HepG2 (cell line): ENCODE results near the gene DLG5. TPM values are rescaled to one million over a fixed set of nuclear protein-coding genes. Genes with fewer than 3 reads are reported as not detected.
A peak's percentile ranks its signal among the peaks of the same experiment; 100 is the strongest.

Source experiments
- ATAC-seq: fragments of 200-7000 bp; cut with Tn5 transposase; 3 replicates; pipeline ENCODE4 v1.9.1; 2020; ENCODE audit warnings: mild to moderate bottlenecking, moderate library complexity
- BruUV-seq: library from RNA; stranded (reverse); fragments of 400-500 nt; replicated peaks from 2 replicates; lab custom pipeline; 2021; lab: Mats Ljungman, UMichigan
- CTCF ChIA-PET: fragments of 300-600 bp; formaldehyde crosslinking; extraction: SDS; loops from one replicate; lab custom pipeline; 2021; ENCODE audit warnings: low total read pairs, inconsistent platforms, low intra/inter-chr PET ratio; lab: Yijun Ruan, JAX
- POLR2A ChIA-PET: fragments of 350-600 bp; sonication (Branson Sonifier 250); formaldehyde crosslinking; loops from one replicate; lab custom pipeline; 2020; ENCODE audit warnings: antibody characterized with exemption, inconsistent platforms; lab: Yijun Ruan, JAX
- DNase-seq: peaks from one replicate; pipeline ENCODE4 v3.0.0-alpha.2; 2015; ENCODE audit warnings: low spot score
- FAIRE-seq: peaks from 3 replicates; lab custom pipeline; 2011; peaks lifted over from hg19 to GRCh38; lab: Jason Lieb, UNC
- H2AFZ ChIP-seq: one replicate; pipeline ENCODE4 v1.6.1; 2011; ENCODE audit warnings: low read length, inconsistent platforms
- H3K27ac ChIP-seq: fragments of 300-600 bp; 3 replicates; pipeline ENCODE4 v1.8.0; 2011; ENCODE audit warnings: mixed run types, mild to moderate bottlenecking, mixed read lengths, low read length, inconsistent platforms; ENCODE audit not compliant: insufficient read depth; ENCODE audit errors: extremely low read length
- H3K27me3 ChIP-seq, 2 experiments: fragments of 200-600 bp in 1 of 2; 2 replicates in 1 of 2; 3 replicates in 1 of 2; pipeline versions ENCODE4 v1.6.0 to v1.8.0; 2011; ENCODE audit warnings: low read length in 2 of 2, mild to moderate bottlenecking in 2 of 2, moderate library complexity in 2 of 2, inconsistent platforms in 1 of 2; ENCODE audit not compliant: insufficient read depth in 2 of 2, control insufficient read depth in 1 of 2
- H3K36me3 ChIP-seq, 2 experiments: fragments of 200-600 bp in 1 of 2; replicated peaks in 1 of 2; 2 replicates in 1 of 2; 3 replicates in 1 of 2; pipeline versions ENCODE4 v1.5.1 to v1.8.0; 2011; ENCODE audit warnings: low read length in 2 of 2, inconsistent platforms in 1 of 2; ENCODE audit not compliant: insufficient read depth in 2 of 2, control insufficient read depth in 1 of 2
- H3K4me1 ChIP-seq: 2 replicates; pipeline ENCODE4 v1.5.1; 2012; ENCODE audit warnings: low read length, inconsistent platforms; ENCODE audit not compliant: insufficient read depth
- H3K4me2 ChIP-seq: 2 replicates; pipeline ENCODE4 v1.6.0; 2011; ENCODE audit warnings: low read depth, low read length, inconsistent platforms
- H3K4me3 ChIP-seq, 3 experiments: fragments of 200-600 bp in 1 of 3; sonication (generic), shearing (Covaris generic) in 1 of 3; replicated peaks in 1 of 3; 2 replicates each; pipeline ENCODE4 v1.5.1; 2011 to 2016; ENCODE audit warnings: low read length in 3 of 3, inconsistent platforms in 2 of 3, low read depth in 2 of 3, mild to moderate bottlenecking in 2 of 3, control low read depth in 1 of 3, mixed read lengths in 1 of 3; ENCODE audit not compliant: insufficient read depth in 1 of 3
- H3K79me2 ChIP-seq: one replicate; pipeline ENCODE4 v1.6.1; 2011; ENCODE audit warnings: low read length, inconsistent platforms; ENCODE audit not compliant: insufficient read depth
- H3K9ac ChIP-seq: 2 replicates; pipeline ENCODE4 v1.6.0; 2011; ENCODE audit warnings: mild to moderate bottlenecking, low read depth, low read length, inconsistent platforms; ENCODE audit not compliant: insufficient read depth
- H3K9me3 ChIP-seq: 2 replicates; pipeline ENCODE4 v1.5.1; 2012; ENCODE audit warnings: mild to moderate bottlenecking, low read length
- H4K20me1 ChIP-seq: 2 replicates; pipeline ENCODE4 v1.6.0; 2011; ENCODE audit warnings: inconsistent platforms, mild to moderate bottlenecking, low read length, moderate library complexity; ENCODE audit not compliant: insufficient read depth
- HNRNPK ChIP-seq: fragments of 200-400 bp; formaldehyde crosslinking; IDR thresholded peaks from 2 replicates; pipeline ENCODE4 v1.6.1; 2018; ENCODE audit warnings: low read length, low read depth, moderate library complexity, mild to moderate bottlenecking; ENCODE audit not compliant: poor library complexity, severe bottlenecking
- ZNF142 ChIP-seq: sonication (generic); formaldehyde crosslinking; IDR thresholded peaks from 2 replicates; pipeline ENCODE4 v1.4.0; 2020; ENCODE audit warnings: missing genetic modification reagents
- in situ Hi-C: cut with HindIII; loops from 2 replicates; pipeline ENCODE4 v1.10.0; 2017; ENCODE audit warnings: low pct_unique_long_range_greater_than_20kb; ENCODE audit not compliant: extremely low pct_ligation_motif_present
- intact Hi-C: fragments of 100-400 bp; cut with micrococcal nuclease; formaldehyde crosslinking; loops from one replicate; pipeline ENCODE4 v1.10.0; 2022; ENCODE audit not compliant: unreplicated experiment
- polyA plus RNA-seq, 8 experiments: library from polyadenylated mRNA; depleted of rRNA in 3 of 8; stranded (reverse) in 7 of 8; unstranded in 1 of 8; fragments of >200 nt; fragmentation: Illumina TruSeq in 4 of 8; extraction: Trizol in 4 of 8; gene quantifications; 2 replicates each; pipeline versions ENCODE4 v1.2.1 to v1.2.3, GENCODE V29; 2011 to 2016; ENCODE audit warnings: low read depth in 4 of 8, missing spikeins in 1 of 8, mixed read lengths in 1 of 8; ENCODE audit not compliant: insufficient read depth in 1 of 8
- total RNA-seq, 5 experiments: library from RNA; depleted of rRNA; stranded (reverse); fragments of >200 nt; fragmentation: Illumina TruSeq; extraction: Trizol; gene quantifications; 2 replicates each; pipeline ENCODE4 v1.2.3, GENCODE V29; 2016; ENCODE audit warnings: low read depth in 1 of 5

Gene DLG5
- total and polyA plus RNA-seq, 2 of the 13 experiments (the other 11 are each of a cell fraction or from before 2014, with no cell fraction given) = 15.5 to 18.2 TPM

- Histone ChIP-seq H3K27me3 (no peaks in the 10 kb centered on the region), H3K9me3 (no peaks in the 10 kb centered on the region), H3K79me2 (peaks cover 2% of the 10 kb centered on the region), H3K4me1 (peaks cover 69% of the 10 kb centered on the region), H3K9ac (no peak overlapping the region), H3K4me2 (no peak overlapping the region), H4K20me1 (no peaks in the 10 kb centered on the region), H3K27ac (peak overlapping the region; percentile 7), H3K4me3 (no peak overlapping the region), H2AFZ (no peak overlapping the region), H3K36me3 (peaks cover 16 to 47% of the 10 kb centered on the region in 2 experiments; a peak in 4 of 5 replicates)
- CTCF ChIA-PET = no interaction called here
- in situ Hi-C loops (loop anchor here (5.0 to 10.0 kb wide), 3 partner anchors 42 to 179 kb away; partner anchors contain the start of gene POLR3A), intact Hi-C loops (loop anchor here (5.0 kb wide), 1 partner anchor 82 kb away; the partner anchor contains the start of gene DLG5)
- BruUV-seq = no TSS peak
- DNase-seq (no peak), FAIRE-seq (no peak), ATAC-seq (no peak)
- TF ChIP-seq HNRNPK (peak; percentile 45), ZNF142 (no peak)
- POLR2A ChIA-PET = no interaction called here
Observed at GRCh38 chr10:77845451-77845850, 81.1 kb downstream of the DLG5 start.
